Heart left ventricle (tissue), 16 donors: Measurements from ENCODE around the gene TNIK. TPM values are rescaled to one million over a fixed set of nuclear protein-coding genes. Genes with fewer than 3 reads are reported as not detected.
"Not testable (repeated sequence)": the region's sequence is repeated elsewhere in the genome, so short reads cannot be mapped to it uniquely, and the experiment has no call there.

Experiments
- ATAC-seq, 4 donors: fragments of 200-7000 bp; cut with Tn5 transposase; one replicate each; pipeline ENCODE4 v1.9.1; 2020 to 2022; ENCODE audit warnings: moderate library complexity in 4 of 4, mild to moderate bottlenecking in 3 of 4, moderate number of reproducible peaks in 1 of 4
- DNase-seq, 5 donors: peaks; one replicate each; pipeline ENCODE4 v3.0.0-alpha.2; 2020
- H3K27ac ChIP-seq, 12 donors: fragments of 200-600 bp; sonication (generic) in 4 of 12; one replicate each; pipeline versions ENCODE4 v1.5.0 to v1.8.0; 2016 to 2022; ENCODE audit warnings: mild to moderate bottlenecking in 2 of 12
- H3K27me3 ChIP-seq, 9 donors: fragments of 200-600 bp; sonication (generic) in 2 of 9; one replicate each; pipeline versions ENCODE4 v1.5.1 to v1.8.0; 2016 to 2022; ENCODE audit warnings: mild to moderate bottlenecking in 3 of 9
- H3K36me3 ChIP-seq, 9 donors: fragments of 200-600 bp; sonication (generic) in 2 of 9; one replicate each; pipeline versions ENCODE4 v1.5.0 to v1.8.0; 2018 to 2022; ENCODE audit warnings: mild to moderate bottlenecking in 2 of 9
- H3K4me1 ChIP-seq, 12 donors: fragments of 200-600 bp; sonication (generic) in 4 of 12; one replicate each; pipeline versions ENCODE4 v1.5.0 to v1.8.0; 2016 to 2022; ENCODE audit warnings: mild to moderate bottlenecking in 3 of 12
- H3K4me3 ChIP-seq, 12 donors: fragments of 200-600 bp; sonication (generic) in 4 of 12; one replicate each; pipeline versions ENCODE4 v1.5.0 to v1.8.0; 2017 to 2022; ENCODE audit warnings: mild to moderate bottlenecking in 9 of 12, moderate library complexity in 4 of 12
- H3K9me3 ChIP-seq, 12 donors: fragments of 200-600 bp; sonication (generic) in 4 of 12; one replicate each; pipeline versions ENCODE4 v1.5.0 to v1.8.0; 2016 to 2022; ENCODE audit warnings: mild to moderate bottlenecking in 1 of 12
- CTCF ChIP-seq, 12 donors: fragments of 200-600 bp; sonication (generic) in 4 of 12; IDR thresholded peaks; one replicate each; pipeline versions ENCODE4 v1.5.0 to v1.8.0; 2018 to 2022; ENCODE audit warnings: antibody characterized with exemption in 12 of 12, mild to moderate bottlenecking in 5 of 12
- POLR2A ChIP-seq, 2 donors: fragments of 450-650 bp; IDR thresholded peaks; one replicate each; pipeline ENCODE4 v1.6.1; 2017; ENCODE audit warnings: antibody characterized with exemption in 2 of 2, mild to moderate bottlenecking in 2 of 2, moderate library complexity in 2 of 2
- WGBS, 4 donors: extraction: QIAGEN DNeasy Blood & Tissue Kit in 2 of 4; methylation state at CpG; one replicate each; pipeline versions ENCODE4 v1.1.5 to v1.1.7; 2013 to 2018; 5-methylcytosine and 5-hydroxymethylcytosine counted together
- intact Hi-C, 10 donors: fragments of 100-400 bp; cut with DNase I; formaldehyde crosslinking; loops; one replicate each; pipeline versions ENCODE4 v1.11.1 to v1.14.2; 2022
- polyA plus RNA-seq, 2 donors: library from polyadenylated mRNA; stranded (reverse); fragments of 200-250 nt; gene quantifications; one replicate each; pipeline ENCODE4 v1.2.3, GENCODE V29; 2013
- total RNA-seq, 9 donors: library from RNA; depleted of rRNA in 2 of 9; stranded (reverse); fragments of >200 nt in 2 of 9; fragmentation: NEBNext Ultra II Directional in 3 of 9; extraction: Animal tissue kit (Norgen Biotek cat#: 25700) in 3 of 9; gene quantifications; one replicate each; pipeline versions ENCODE4 v1.1.0 to v1.2.4, GENCODE V29; 2016 to 2023
- donor health status: ischemic (EF 13 %, LVEDD 7.1; RV severe dilation, severe dysfunction).
- donor health status: healthy with polysubstance abuse.
- donor health status: DM: no; HTN: yes; CAD: no.
- donor health status: DM: no; HTN: no; CAD: no.
- donor health status: ischemic (EF 25% LVEDD 6.9; RV normal size, moderate dysfunction).
- donor health status: ischemic (EF 25% LVEDD 5.7; RV mildly dilated, moderate dysfunction).
- donor health status: healthy.
- donor health status: DM: yes; HTN: yes; CAD: no.
- donor health status: ischemic (EF 35%, LVEDD 5.7; RV mildly dilated, moderate dysfunction).
- donor health status: nonischemic (EF 11% LVEDD 7.7; RV severe dilation, severe dysfunction).
- donor health status: DM: yes; HTN: yes; CAD: no.
- donor health status: PGD.
- donor health status: ischemic (EF 29% LVEDD 5.4; RV normal size, mild dysfunction).
- donor health status: nonischemic (EF 23%, LVEDD 6.1; RV moderate dilation, normal function).

The TNIK gene
- total and polyA plus RNA-seq, 11 donors: 12.3 to 51.6 (median 32.4) TPM

- Histone ChIP-seq H3K36me3 (peaks cover 0 to 54% (median 19%) of the 10 kb centered on the region in 9 donors), H3K4me3 (no peak overlapping the region), H3K27ac (no peak overlapping the region), H3K9me3 (no peaks in the 10 kb centered on the region), H3K4me1 (peaks cover 0 to 5% (median 0%) of the 10 kb centered on the region in 12 donors), H3K27me3 (no peaks in the 10 kb centered on the region)
- ATAC-seq (no peak), DNase-seq (no peak)
- intact Hi-C loops: no loop called here
- TF ChIP-seq POLR2A (IDR thresholded peaks at IDR 0.05) (no peak), CTCF (IDR thresholded peaks at IDR 0.05) (no peak)
- WGBS, 4 donors: 81 to 92% (median 84%) methylated on average over 2 of the region's 2 CpGs
Measured at GRCh38 chr3:171122861-171123260, 337.3 kb downstream of the TNIK start.

GRCh38 chr3:171122240-171122639 lies 338.0 kb downstream of the TNIK start:
- peaks cover 0 to 5% (median 0%) of the 10 kb centered on the region in 12 donors for H3K4me1 ChIP-seq
- H3K27ac ChIP-seq: no peak overlapping the region
- H3K27me3 ChIP-seq: no peaks in the 10 kb centered on the region
- no peak overlapping the region for H3K4me3 ChIP-seq
- WGBS, 4 donors: 19 to 28% (median 25%) methylated on average over 3 of the region's 3 CpGs
- TF ChIP-seq CTCF (IDR thresholded peaks at IDR 0.05) (no peak), POLR2A (IDR thresholded peaks at IDR 0.05) (no peak)
- H3K9me3 ChIP-seq: no peaks in the 10 kb centered on the region
- ATAC-seq (no peak), DNase-seq (no peak)
- intact Hi-C loops: no loop called here
- peaks cover 0 to 54% (median 19%) of the 10 kb centered on the region in 9 donors for H3K36me3 ChIP-seq

DNA sequence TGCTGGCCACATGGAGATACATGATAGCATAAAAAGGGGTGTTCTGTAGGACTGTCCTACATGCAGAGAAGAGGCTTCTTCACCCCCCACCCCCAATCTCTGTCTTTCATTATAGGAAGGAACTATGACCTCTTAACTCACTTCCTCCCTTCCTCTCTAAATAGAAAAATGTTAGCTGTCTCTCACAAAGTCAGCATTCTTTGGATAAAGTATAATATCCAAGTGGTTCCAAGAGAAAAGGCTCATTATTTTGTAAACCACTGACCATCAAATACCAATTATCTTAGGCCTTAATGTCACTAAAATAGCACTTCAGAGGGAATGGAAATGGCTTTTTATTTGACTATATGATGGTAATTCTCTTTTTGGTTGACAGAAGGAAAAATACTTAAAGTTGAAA lies 338.4 kb downstream of the TNIK start:
- Histone ChIP-seq H3K9me3 (no peaks in the 10 kb centered on the region), H3K36me3 (peaks cover 0 to 54% (median 19%) of the 10 kb centered on the region in 9 donors), H3K27ac (no peak overlapping the region), H3K27me3 (no peaks in the 10 kb centered on the region), H3K4me1 (peaks cover 0 to 10% (median 3%) of the 10 kb centered on the region in 12 donors), H3K4me3 (no peak overlapping the region)
- ATAC-seq: no peak
- TF ChIP-seq CTCF (IDR thresholded peaks at IDR 0.05) (no peak), POLR2A (IDR thresholded peaks at IDR 0.05) (no peak)
- intact Hi-C loops: no loop called here
- no peak for DNase-seq

DNA sequence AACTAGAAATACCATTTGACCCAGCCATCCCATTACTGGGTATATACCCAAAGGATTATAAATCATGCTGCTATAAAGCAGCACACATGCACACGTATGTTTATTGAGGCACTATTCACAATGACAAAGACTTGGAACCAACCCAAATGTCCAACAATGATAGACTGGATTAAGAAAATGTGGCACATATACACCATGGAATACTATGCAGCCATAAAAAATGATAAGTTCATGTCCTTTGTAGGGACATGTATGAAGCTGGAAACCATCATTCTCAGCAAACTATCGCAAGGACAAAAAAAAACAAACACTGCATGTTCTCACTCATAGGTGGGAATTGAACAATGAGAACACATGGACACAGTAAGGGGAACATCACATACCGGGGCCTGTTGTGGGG lies 340.8 kb downstream of the TNIK start:
- DNase-seq, H3K4me3 ChIP-seq, H3K27me3 ChIP-seq, ATAC-seq, H3K27ac ChIP-seq, H3K9me3 ChIP-seq, intact Hi-C loops: not testable (repeated sequence)
- 94 to 100% (median 96%) methylated on average over 3 of the region's 3 CpGs for WGBS, 4 donors
- H3K36me3 ChIP-seq: peaks cover 0 to 35% (median 10%) of the 10 kb centered on the region in 9 donors
- H3K4me1 ChIP-seq: peaks cover 0 to 19% (median 16%) of the 10 kb centered on the region in 12 donors

DNA sequence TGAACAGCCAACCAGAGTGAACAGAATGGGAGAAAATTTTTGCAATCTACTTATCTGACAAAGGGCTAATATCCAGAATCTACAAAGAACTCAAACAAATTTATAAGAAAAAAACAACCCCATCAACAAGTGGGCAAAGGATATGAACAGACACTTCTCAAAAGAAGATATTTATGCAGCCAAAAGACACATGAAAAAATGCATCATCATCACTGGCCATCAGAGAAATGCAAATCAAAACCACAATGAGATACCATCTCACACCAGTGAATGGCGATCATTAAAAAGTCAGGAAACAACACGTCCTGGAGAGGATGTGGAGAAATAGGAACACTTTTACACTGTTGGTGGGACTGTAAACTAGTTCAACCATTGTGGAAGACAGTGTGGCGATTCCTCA lies 341.2 kb downstream of the TNIK start:
- H3K9me3 ChIP-seq, H3K27ac ChIP-seq, intact Hi-C loops, H3K27me3 ChIP-seq, H3K4me3 ChIP-seq, ATAC-seq, DNase-seq: not testable (repeated sequence)
- Histone ChIP-seq H3K36me3 (peaks cover 0 to 32% (median 9%) of the 10 kb centered on the region in 9 donors), H3K4me1 (peaks cover 0 to 19% (median 16%) of the 10 kb centered on the region in 12 donors)
- WGBS, 4 donors: 82 to 89% (median 83%) methylated on average over 2 to 3 of the region's 3 CpGs
